BLaER1 (cell line): Measurements from ENCODE around the gene FCRLA.

Experiments used
- H3K27ac ChIP-seq: shearing (Covaris generic); formaldehyde crosslinking; 2 replicates; pipeline ENCODE4 v1.8.1; 2022
- H3K27me3 ChIP-seq: shearing (Covaris generic); formaldehyde crosslinking; 2 replicates; pipeline ENCODE4 v1.8.1; 2022
- H3K36me3 ChIP-seq: shearing (Covaris generic); formaldehyde crosslinking; 2 replicates; pipeline ENCODE4 v1.8.1; 2022
- H3K4me1 ChIP-seq: shearing (Covaris generic); formaldehyde crosslinking; 2 replicates; pipeline ENCODE4 v1.8.1; 2022
- H3K4me2 ChIP-seq: shearing (Covaris generic); formaldehyde crosslinking; 2 replicates; pipeline ENCODE4 v1.8.1; 2022
- H3K4me3 ChIP-seq: shearing (Covaris generic); formaldehyde crosslinking; 2 replicates; pipeline ENCODE4 v1.8.1; 2022
- H3K9ac ChIP-seq: shearing (Covaris generic); formaldehyde crosslinking; 2 replicates; pipeline ENCODE4 v1.8.1; 2022
- H3K9me3 ChIP-seq: shearing (Covaris generic); formaldehyde crosslinking; 2 replicates; pipeline ENCODE4 v1.8.1; 2022
- H4K20me1 ChIP-seq: shearing (Covaris generic); formaldehyde crosslinking; 2 replicates; pipeline ENCODE4 v1.8.1; 2022
- Cebpa-rat ChIP-seq: shearing (Covaris generic); IDR thresholded peaks from 2 replicates; pipeline ENCODE4 v1.8.1; 2022

Gene FCRLA

GRCh38 chr1:161706113-161706481, 932 bp upstream of the FCRLA start:
- Histone ChIP-seq H3K9ac (no peak overlapping the region), H3K36me3 (no peaks in the 10 kb centered on the region), H3K4me1 (peaks cover 54% of the 10 kb centered on the region), H3K27me3 (no peaks in the 10 kb centered on the region), H3K4me2 (peak overlapping the region; percentile 57), H3K27ac (peak overlapping the region; percentile 46), H3K4me3 (no peak overlapping the region), H3K9me3 (no peaks in the 10 kb centered on the region), H4K20me1 (no peaks in the 10 kb centered on the region)
- no peak for TF ChIP-seq Cebpa-rat

GRCh38 chr1:161707503-161707902, 474 bp downstream of the FCRLA start:
- Histone ChIP-seq H3K4me1 (peaks cover 54% of the 10 kb centered on the region), H3K36me3 (no peaks in the 10 kb centered on the region), H3K9ac (no peak overlapping the region), H3K27ac (0 out of 2 replicates have a peak overlapping the region, but pooled peaks have one; percentile 42), H3K27me3 (no peaks in the 10 kb centered on the region), H3K9me3 (no peaks in the 10 kb centered on the region), H4K20me1 (no peaks in the 10 kb centered on the region), H3K4me2 (peak overlapping the region; percentile 57), H3K4me3 (no peak overlapping the region)
- no peak for TF ChIP-seq Cebpa-rat

- Histone ChIP-seq H3K9ac (no peak overlapping the region), H3K36me3 (no peaks in the 10 kb centered on the region), H3K4me2 (peak overlapping the region; percentile 33; the same call in 1 of the 2 replicates)
Observed at GRCh38 chr1:161709373-161709772, 2.3 kb downstream of the FCRLA start.

DNA sequence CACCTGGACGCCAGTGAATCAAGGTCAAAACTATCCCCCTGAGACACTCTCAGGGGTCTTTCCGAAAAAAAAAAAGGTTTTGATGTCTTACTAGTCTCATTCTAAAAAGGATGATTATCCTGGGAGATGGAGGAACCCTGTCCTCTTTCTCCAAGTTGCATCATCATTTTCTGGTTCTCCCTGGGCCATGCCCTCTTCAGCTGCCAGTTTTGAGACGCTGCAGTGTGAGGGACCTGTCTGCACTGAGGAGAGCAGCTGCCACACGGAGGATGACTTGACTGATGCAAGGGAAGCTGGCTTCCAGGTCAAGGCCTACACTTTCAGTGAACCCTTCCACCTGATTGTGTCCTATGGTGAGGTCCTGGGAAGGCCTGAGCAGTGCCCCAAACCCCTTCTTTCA, 3.5 kb downstream of the FCRLA start:
- H3K9ac ChIP-seq: no peak overlapping the region
- no peaks in the 10 kb centered on the region for H3K36me3 ChIP-seq
- no peaks in the 10 kb centered on the region for H3K27me3 ChIP-seq
- peaks cover 44% of the 10 kb centered on the region for H3K4me1 ChIP-seq
- TF ChIP-seq Cebpa-rat: no peak; the same call in 1 of the 2 replicates
- H3K4me2 ChIP-seq: peak overlapping the region; percentile 11; the same call in 1 of the 2 replicates
- no peak overlapping the region for H3K4me3 ChIP-seq
- H3K27ac ChIP-seq: no peak overlapping the region; the same call in 1 of the 2 replicates
- H3K9me3 ChIP-seq: no peaks in the 10 kb centered on the region
- H4K20me1 ChIP-seq: no peaks in the 10 kb centered on the region

More at GRCh38 chr1:161709373-161709772, 2.3 kb downstream of the FCRLA start:
- no peaks in the 10 kb centered on the region for H4K20me1 ChIP-seq
- H3K4me3 ChIP-seq: no peak overlapping the region
- no peak for TF ChIP-seq Cebpa-rat
- H3K9me3 ChIP-seq: no peaks in the 10 kb centered on the region
- no peak overlapping the region for H3K27ac ChIP-seq
- no peaks in the 10 kb centered on the region for H3K27me3 ChIP-seq
- H3K4me1 ChIP-seq: peaks cover 54% of the 10 kb centered on the region

DNA sequence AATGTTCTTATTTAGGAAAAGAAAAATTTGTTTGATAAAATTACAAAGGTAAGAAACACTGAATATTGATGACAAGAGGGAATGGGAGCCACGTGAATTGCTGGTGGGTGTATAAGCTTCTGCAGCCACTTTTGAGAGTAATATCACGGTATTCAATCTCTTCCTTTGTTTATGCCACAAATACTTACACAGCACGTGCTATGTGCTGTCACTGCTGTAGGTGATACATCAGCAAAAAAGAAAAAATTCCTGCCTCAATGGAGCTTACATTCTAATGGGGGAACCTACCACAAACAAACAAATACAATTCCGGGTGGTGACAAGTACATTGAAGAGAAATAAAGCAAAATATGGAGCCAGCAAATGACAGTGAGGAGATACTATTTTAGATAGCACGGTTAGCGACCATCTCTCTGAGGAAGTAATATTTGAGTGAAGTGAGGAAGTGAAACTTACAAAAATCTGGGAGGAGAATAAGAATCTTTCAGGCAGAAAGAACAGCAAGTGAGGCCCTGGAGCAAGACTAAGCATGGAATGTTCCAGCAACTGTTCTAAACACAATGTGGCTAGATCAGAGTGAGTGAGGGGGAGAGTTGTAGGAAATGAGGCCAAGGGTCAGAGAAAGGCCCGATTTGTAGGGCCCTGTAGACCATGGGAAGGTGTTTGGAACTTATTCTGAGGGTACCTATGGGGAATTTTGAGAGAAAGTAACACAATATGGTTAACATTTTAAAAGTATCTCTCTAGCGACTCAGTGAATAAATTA, 11.7 kb downstream of the FCRLA start:
- TF ChIP-seq Cebpa-rat: no peak
- Histone ChIP-seq H3K4me3 (no peak overlapping the region), H4K20me1 (no peaks in the 10 kb centered on the region), H3K4me2 (peak overlapping the region; percentile 79), H3K9ac (no peak overlapping the region), H3K9me3 (no peaks in the 10 kb centered on the region), H3K27me3 (no peaks in the 10 kb centered on the region), H3K27ac (peak overlapping the region; percentile 57), H3K4me1 (peaks cover 34% of the 10 kb centered on the region), H3K36me3 (no peaks in the 10 kb centered on the region)

DNA sequence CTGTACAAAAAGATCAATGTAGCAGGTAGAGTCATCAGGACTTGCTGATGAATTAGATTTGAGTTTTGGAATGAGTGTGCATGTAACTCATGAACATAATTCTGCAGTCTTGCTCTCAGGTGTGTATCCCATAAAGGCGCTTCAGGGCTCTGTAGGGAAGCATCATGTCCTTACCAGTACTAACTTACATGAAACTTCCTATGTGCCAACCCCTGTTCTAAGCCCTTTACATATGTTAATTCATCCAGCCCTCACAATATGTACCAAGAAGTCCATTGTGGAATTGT, 12.2 kb downstream of the FCRLA start:
- Histone ChIP-seq H3K36me3 (no peaks in the 10 kb centered on the region), H3K4me1 (peaks cover 34% of the 10 kb centered on the region), H3K27ac (peak overlapping the region; percentile 57), H3K4me2 (peak overlapping the region; percentile 79), H3K9me3 (no peaks in the 10 kb centered on the region), H4K20me1 (no peaks in the 10 kb centered on the region), H3K9ac (no peak overlapping the region), H3K4me3 (no peak overlapping the region), H3K27me3 (no peaks in the 10 kb centered on the region)
- no peak for TF ChIP-seq Cebpa-rat

DNA sequence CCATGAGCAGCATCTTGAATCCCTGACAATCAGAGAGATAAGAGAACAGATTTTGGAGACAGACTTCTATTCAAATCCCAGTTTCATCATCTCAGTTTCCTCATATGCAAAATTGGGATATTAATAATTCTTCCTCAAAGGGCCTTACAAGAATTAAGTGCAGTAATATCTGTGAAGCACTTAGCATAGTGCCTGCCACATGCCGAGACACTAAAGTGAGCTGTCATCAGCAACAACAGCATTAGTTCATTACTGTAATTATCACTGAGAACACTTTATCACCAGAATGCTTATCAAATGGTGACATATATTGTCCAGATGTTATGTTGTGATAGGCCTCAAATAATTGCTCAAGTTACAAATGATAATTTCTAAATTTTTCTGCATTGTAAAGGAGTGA, 13.4 kb downstream of the FCRLA start:
- Histone ChIP-seq H3K4me1 (peaks cover 44% of the 10 kb centered on the region), H3K9me3 (no peaks in the 10 kb centered on the region), H3K4me3 (no peak overlapping the region), H4K20me1 (no peaks in the 10 kb centered on the region), H3K27me3 (no peaks in the 10 kb centered on the region), H3K4me2 (no peak overlapping the region), H3K27ac (no peak overlapping the region), H3K36me3 (no peaks in the 10 kb centered on the region), H3K9ac (no peak overlapping the region)
- TF ChIP-seq Cebpa-rat: no peak

- Histone ChIP-seq H3K4me1 (peaks cover 48% of the 10 kb centered on the region), H3K36me3 (no peaks in the 10 kb centered on the region), H3K27ac (no peak within 1 kb of the TSS), H3K4me3 (no peak within 1 kb of the TSS), H3K9ac (no peak within 1 kb of the TSS), H3K9me3 (no peaks in the 10 kb centered on the region), H3K4me2 (no peak within 1 kb of the TSS), H4K20me1 (no peaks in the 10 kb centered on the region), H3K27me3 (no peaks in the 10 kb centered on the region)
- no peak for TF ChIP-seq Cebpa-rat
Observed at GRCh38 chr1:161720956-161721737, 14.1 kb downstream of the FCRLA start, which contains the start of gene FCRLB. TSS of gene FCRLB (plus strand) at chr1:161721544. CDS start at chr1:161722673, 1,129 bp downstream.

GRCh38 chr1:161721738-161722343, 14.8 kb downstream of the FCRLA start:
- H3K27ac ChIP-seq: no peak overlapping the region
- H3K4me3 ChIP-seq: no peak overlapping the region
- H3K27me3 ChIP-seq: no peaks in the 10 kb centered on the region
- H3K9ac ChIP-seq: no peak overlapping the region
- no peaks in the 10 kb centered on the region for H4K20me1 ChIP-seq
- no peak for TF ChIP-seq Cebpa-rat
- H3K4me2 ChIP-seq: no peak overlapping the region
- H3K9me3 ChIP-seq: no peaks in the 10 kb centered on the region
- no peaks in the 10 kb centered on the region for H3K36me3 ChIP-seq
- peaks cover 48% of the 10 kb centered on the region for H3K4me1 ChIP-seq

- H3K36me3 ChIP-seq: no peaks in the 10 kb centered on the region
- no peak for TF ChIP-seq Cebpa-rat
- H3K4me2 ChIP-seq: no peak overlapping the region
- no peaks in the 10 kb centered on the region for H3K9me3 ChIP-seq
- no peaks in the 10 kb centered on the region for H3K27me3 ChIP-seq
- H3K27ac ChIP-seq: no peak overlapping the region
- H3K9ac ChIP-seq: no peak overlapping the region
- peaks cover 50% of the 10 kb centered on the region for H3K4me1 ChIP-seq
- H4K20me1 ChIP-seq: no peaks in the 10 kb centered on the region
- no peak overlapping the region for H3K4me3 ChIP-seq
Observed at GRCh38 chr1:161722406-161722805, 15.4 kb downstream of the FCRLA start.
